ENCODE measurements around the gene LMNTD1.
"Not testable (repeated sequence)": the region's sequence is repeated elsewhere in the genome, so short reads cannot be mapped to it uniquely, and the experiment has no call there.

Gene LMNTD1, protein sequence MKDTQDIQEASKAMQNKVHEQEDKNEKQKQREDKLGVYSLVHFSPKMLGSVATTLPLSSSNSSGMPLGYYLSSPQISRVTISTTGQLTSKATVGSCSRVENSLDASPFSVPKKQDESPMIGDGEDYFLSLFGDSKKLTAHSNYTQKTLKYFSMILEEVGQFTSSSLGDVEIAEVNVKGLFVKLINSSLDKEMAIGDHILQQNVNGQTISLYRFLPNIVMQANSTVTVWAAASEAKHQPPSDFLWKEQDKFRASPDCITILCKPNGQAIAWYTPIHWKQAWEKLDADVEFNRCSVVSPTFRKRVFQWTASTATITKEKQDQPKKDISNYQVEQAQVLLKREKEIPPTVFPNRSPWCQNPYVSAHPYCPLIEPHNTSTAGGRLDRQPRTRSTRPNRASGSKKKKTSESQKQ

DNA sequence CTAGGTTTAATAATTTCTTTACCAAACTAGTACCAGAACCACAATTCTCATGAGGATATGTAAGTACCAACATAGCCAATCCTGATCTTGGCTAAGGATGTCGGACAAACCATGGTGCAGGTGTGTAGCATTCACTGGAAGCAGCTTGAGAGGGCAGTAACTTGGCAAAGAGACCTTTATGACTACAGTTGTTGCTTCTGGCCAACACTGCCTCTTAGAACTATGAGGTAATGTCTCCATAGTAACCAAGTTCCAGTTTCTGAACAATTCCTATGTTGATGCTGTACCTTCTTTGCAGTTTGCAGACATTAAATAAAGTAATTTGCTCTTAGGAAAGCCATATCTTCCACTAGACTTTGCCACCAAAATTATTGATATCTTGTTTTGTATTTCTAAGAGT lies at the start of gene LMNTD1:
Gene LMNTD1, minus strand, starts transcription at position 186 of the 400 bp plus-strand sequence. CDS start 324 bp downstream, outside the sequence.
- DNase-seq (ENCODE audit: extremely low read depth in 1 of 2, low read depth in 1 of 2), result no peak

DNA sequence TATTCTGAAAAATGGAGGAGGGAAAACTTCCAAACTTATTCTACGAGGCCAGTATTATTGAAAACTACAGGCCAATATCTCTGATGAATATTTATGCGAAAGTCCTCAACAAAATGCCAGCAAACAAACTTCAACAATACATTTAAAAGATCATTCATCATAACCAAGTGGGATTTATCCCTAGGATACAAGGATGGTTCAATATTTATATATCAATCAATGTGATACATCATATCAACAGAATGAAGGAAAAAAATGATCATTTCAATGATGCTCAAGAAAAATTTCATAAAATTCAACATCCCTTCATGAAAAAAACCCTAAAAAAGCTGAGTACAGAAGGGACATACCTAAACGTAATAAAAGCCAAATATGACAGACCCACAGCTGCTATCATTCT lies 45.9 kb upstream of the LMNTD1 start:
- no peak for DNase-seq (ENCODE audit: extremely low read depth in 1 of 2, low read depth in 1 of 2)

DNA sequence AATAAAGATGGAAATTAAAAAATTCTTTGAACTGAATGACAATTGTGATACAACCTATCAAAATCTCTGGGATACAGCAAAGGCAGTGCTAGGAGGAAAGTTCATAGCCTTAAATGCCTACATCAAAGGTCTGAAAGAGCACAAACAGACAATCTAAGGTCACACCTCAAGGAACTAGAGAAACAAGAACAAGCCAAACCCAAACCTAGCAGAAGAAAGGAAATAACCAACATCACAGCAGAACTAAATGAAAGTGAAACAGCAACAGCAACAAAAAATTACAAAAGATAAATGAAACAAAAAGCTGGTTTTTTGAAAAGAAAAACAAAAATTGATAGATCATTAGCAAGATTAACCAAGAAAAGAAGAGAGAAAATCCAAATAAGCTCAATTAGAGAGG lies 42.4 kb upstream of the LMNTD1 start:
- not testable (repeated sequence) for DNase-seq (ENCODE audit: extremely low read depth in 1 of 2, low read depth in 1 of 2)

DNA sequence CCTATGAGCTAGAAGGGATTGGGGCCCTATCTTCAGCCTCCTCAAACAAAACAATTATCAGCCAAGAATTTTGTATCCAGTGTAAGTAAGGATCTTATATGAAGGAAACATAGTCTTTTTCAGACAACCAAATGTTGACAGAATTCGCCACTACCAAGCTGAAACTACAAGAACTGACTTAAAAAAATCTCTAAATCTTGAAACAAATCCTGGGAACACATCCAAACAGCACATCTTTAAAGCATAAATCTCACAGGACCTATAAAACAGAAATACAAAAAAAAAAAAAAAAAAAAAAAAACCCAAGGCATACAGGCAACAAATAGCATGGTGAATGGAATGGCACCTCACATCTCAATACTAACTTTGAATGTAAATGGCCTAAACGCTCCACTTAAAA lies 41.3 kb upstream of the LMNTD1 start:
- no peak for DNase-seq (ENCODE audit: extremely low read depth in 1 of 2, low read depth in 1 of 2)

DNA sequence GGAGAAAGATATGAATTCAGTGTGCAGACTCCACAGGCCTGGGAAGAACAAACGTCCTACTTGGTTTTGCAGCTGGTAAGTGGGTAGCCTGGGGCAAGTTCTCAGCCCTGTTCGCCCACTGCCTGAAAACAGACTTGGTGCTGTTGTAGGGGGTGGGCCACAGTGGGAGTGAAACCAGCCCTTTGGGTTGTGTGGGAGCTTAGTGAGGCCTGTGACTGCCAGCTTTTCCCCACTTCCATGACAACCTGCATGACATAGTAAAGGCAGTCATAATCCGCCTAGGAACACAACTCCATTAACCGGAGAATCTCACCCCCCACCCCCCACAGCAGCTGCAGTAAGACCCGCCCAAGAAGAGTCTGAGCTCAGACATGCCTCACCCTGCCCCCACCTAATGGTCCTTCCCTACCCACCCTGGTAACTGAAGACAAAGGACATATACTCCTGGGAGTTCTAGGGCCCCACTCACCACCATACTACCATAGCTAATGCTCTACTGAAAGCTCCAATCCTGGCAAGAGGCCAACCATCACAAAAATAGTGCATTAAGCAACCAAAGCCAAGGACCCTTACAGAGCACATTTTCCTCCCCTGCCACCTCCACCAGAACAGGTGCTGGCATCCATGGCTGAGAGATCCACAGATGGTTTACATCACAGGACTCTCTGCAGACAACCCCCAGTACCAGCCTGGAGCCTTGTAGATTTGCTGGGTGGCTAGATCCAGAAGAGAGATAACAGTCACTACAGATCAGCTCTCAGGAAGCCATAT lies 39.8 kb upstream of the LMNTD1 start:
- no peak for DNase-seq (ENCODE audit: extremely low read depth in 1 of 2, low read depth in 1 of 2)

DNA sequence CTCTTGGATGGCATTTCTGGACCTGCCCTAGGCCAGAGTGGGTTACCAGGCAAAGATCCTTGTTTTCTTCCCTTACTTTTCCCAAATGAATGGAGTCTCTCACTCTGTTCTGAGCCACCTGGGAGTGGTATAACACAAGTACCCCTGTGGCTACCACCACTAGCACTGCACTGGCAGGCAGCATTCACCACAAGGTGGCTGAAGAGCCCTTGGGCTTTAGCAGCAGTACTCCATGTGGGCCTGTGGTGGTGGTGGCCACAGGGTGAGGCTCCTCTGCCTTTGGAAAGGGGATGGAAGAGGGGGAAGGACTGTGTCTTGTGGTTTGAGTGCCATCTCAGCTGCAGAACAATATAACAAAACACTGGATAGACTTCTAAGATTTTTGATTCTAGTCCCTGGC lies 38.1 kb upstream of the LMNTD1 start:
- DNase-seq (ENCODE audit: extremely low read depth in 1 of 2, low read depth in 1 of 2), result no peak

DNA sequence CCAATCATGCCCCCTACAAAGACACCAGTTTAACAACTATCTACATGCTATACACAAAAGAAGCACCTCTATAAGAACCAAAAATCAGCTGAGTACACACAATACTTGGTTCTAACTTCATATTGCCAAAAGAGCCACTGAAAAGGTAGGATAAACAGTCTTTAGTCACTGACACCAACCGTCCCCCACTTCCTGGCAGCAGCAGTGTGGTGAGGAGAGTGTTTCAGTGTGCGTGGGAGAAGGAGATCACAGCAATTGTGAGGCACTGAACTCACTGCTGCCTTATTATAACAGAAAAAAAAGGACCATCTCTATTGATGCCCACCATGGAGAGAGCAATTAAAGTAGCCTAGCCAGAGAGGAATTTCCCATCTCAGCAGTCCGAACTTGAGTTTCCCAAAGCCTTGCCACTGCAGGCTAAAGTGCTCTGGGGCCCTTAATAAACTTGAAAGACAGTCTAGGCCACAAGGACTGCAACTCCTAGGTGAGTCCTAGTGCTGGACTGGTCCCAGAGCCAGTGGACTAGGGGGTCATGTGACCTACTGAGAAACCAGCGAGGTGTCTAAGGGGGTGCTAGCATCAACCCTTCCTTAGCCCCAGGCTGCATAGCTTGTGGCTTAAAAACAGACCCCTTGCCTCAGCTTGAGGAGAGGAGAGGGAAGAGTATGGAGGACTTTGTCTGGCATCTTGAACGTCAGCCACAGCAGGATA lies 37.1 kb upstream of the LMNTD1 start:
- peak in 1 of 2 donors; percentile 38 for DNase-seq (ENCODE audit: extremely low read depth in 1 of 2, low read depth in 1 of 2)

DNA sequence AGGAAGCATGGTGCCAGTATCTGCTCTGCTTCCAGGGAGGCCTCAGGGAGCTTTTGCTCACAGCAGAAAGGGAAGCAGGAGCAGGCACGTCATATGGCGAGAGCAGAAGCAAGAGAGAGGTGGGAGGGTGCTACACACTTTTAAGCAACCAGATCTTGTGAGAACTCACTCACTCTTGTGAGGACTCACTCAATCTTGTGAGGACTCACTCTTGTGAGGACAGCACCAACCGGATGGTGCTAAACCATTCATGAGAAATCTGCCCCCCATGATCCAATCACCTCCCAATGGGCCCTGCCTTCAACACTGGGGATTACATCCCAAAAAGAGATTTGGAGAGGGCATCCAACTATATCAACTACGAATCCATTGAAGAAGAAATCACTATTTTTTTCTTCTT lies 34.3 kb upstream of the LMNTD1 start:
- no peak for DNase-seq (ENCODE audit: extremely low read depth in 1 of 2, low read depth in 1 of 2)

DNA sequence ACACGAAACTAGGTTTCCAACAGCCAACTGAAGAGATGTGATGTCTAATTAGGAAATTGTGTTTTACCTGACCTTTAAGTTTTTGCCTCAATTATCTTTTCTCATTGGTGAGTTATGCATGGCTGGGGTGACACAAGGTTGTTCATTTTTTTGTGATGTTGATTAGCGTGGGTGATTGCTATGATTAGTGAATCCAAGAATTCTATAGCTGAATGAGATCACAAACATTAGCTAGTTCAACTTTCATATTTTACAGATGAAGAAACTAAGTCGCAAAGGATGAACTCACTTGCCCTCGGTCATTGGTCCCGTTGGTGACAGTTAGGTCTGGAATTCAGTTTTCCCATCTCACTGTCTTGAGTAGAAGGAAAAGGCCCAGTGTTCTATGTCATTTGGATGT lies 32.6 kb upstream of the LMNTD1 start:
- no peak for DNase-seq (ENCODE audit: extremely low read depth in 1 of 2, low read depth in 1 of 2)

DNA sequence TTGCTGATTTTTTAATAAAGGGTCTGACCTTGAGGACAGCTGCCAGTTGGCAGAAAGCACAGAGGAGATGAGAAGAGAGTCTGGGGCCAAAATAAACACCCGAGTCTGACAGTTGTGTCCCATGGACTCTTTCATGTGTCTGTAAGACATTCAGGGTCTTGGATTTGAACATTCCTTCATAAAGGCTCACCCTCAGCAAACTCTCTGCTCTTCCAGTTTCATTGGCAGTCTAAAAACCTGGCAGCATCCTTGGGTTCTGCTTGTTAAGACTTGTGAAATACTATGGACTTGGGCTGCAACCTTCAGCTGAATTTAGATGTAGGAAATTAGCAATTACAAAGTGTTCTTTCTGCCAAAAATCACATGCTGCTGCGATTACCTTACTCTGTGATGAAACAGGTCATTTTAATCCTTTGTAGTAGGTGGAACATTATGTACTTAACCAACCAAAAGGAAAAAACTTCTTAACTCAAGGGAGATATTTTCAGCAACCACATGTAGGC lies 32.0 kb upstream of the LMNTD1 start:
- no peak for DNase-seq (ENCODE audit: extremely low read depth in 1 of 2, low read depth in 1 of 2)

DNA sequence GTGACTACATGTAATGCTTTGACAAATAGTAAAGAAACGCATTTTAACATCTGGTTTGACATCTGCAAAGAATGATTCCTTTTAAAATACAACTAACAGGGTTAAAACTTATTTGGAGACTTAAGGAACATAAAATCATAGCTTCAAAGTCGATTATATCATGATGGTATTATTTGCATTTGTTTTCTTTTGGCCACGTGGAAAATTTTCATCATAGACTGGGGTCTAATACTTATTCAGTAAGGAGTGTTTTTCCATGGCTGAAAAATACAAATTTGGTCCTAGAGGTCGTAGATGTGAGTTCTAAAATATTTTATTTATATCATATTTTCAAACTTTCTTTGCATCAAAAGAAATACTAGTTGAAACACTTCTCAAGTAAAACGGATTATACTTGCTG lies 31.5 kb upstream of the LMNTD1 start:
- DNase-seq (ENCODE audit: extremely low read depth in 1 of 2, low read depth in 1 of 2), result no peak

DNA sequence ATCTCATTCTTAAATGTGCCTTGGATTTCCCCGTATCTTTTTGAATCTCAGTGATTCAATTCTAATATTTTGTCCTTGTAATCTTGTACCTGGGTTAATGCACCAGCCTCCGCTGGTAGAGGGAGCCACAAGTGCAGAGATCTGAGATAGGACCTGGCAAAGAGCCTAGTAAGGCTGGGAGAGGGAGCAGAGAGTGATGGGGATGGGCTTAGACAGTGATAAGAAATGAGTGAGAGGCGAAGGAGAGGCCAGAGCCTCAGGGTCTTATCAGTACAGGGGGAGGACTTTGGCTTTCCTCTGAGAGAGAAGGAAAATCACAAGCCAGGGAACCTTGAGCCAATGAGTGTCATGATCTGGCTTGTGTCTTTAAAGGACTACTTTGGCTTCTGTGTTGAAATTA lies 30.5 kb upstream of the LMNTD1 start:
- no peak for DNase-seq (ENCODE audit: extremely low read depth in 1 of 2, low read depth in 1 of 2)

DNA sequence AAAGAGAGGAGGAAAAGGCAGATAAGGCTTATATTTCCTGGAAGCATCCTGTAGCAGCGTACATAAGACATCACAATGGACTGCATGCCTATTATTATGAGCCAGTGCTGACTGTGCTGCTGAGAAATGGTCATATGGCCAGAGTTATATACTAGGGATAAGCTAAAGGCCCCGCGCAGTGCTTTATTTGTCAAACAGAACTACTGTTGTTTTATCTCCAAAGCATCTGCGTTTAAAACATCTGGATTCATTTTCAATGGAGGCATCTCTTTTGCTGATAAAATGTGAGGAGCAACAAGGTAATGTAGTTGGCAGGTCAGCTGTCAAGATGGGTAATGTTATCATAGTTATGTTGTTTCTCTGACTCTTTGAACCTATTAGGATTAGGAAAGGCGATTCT lies 28.0 kb upstream of the LMNTD1 start:
- no peak for DNase-seq (ENCODE audit: extremely low read depth in 1 of 2, low read depth in 1 of 2)

DNA sequence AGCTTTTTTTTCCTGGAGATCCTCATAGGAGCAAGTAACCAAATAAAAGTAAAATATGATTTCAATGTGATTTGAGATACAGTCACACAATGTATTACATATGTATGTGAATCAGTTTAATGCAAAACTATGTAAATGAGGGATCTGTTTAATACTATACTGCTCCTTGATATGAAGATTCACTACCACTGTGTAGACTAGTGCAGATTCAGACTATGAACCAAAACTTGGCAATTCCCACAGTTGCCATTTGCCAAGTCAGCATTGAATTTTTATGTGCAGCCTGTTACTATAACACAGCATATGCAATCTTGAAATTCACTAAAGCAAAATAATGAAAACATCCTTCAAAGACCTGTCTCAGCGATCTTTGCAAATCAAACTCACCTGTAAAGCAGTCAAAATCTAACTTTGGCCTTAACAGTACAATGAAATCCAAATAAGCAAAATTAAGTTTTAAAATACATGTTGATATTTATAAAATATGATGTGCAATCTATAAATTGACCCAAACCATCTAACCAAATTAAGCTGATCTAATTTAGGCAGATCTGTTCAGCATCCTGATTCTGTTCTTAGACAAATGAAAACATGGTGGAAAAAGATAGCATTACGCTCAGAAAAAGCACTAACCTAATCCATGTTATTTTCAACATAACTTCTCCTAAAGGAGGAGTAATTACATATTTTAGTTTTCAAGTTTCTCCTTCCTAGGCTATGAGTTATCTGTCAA lies 25.5 kb upstream of the LMNTD1 start:
- no peak for DNase-seq (ENCODE audit: extremely low read depth in 1 of 2, low read depth in 1 of 2)

DNA sequence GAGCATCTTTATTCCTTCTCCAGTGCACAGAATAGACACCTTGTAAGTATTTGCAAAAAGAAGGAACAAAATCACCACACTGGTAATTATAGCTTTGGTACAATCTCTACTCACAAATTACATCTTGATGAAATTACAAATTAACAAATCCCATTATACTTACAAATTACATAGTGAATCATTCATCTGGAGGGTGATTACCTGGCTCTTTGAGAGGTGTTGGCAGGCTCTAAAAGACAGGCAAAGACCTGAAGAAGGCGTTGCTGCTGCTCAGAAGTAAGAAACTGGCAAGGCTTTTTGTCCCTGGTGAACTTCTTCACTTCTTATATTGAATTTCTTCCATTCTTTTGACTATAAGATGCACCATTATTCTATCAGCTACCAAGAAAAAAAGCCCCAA lies 21.7 kb upstream of the LMNTD1 start:
- DNase-seq (ENCODE audit: extremely low read depth in 1 of 2, low read depth in 1 of 2), result no peak

DNA sequence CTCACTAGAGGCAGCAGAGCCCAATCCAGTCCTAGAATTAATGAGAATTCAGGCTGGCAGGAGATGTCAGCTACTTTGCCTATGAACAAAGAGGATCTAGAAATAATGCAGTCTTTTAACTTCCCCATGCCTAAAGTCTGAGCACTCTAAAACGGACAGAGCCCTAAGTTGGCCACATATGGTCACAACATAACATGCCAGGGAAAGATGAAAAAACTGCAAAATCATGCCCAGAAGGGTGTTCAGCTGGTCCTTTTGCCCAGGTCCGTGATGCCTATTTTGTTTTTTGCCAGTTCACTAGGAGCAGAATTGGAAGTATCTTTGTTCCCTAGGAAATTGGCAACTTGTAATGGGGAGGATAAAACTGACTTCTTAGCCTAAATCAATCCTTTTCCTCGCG lies 20.3 kb upstream of the LMNTD1 start:
- no peak for DNase-seq (ENCODE audit: extremely low read depth in 1 of 2, low read depth in 1 of 2)

DNA sequence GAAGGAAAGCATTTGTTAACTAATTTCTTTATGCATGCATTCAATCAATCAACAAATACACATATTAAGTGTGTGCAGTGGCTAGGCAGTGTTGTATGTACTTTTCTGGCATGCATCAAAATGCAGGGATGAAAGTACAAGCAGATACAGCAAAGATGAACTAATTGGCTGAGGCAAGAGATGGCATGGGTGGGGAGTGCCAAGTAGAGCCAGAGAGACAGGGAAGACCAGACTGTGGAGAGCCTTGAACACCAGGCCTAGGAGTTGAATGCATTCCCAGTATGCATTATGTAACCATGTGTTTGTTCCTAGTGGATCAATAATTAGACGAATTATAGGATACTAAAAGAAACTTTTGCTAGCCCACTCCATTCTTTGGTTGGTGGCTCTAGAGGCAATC lies 17.3 kb upstream of the LMNTD1 start:
- no peak for DNase-seq (ENCODE audit: extremely low read depth in 1 of 2, low read depth in 1 of 2)

DNA sequence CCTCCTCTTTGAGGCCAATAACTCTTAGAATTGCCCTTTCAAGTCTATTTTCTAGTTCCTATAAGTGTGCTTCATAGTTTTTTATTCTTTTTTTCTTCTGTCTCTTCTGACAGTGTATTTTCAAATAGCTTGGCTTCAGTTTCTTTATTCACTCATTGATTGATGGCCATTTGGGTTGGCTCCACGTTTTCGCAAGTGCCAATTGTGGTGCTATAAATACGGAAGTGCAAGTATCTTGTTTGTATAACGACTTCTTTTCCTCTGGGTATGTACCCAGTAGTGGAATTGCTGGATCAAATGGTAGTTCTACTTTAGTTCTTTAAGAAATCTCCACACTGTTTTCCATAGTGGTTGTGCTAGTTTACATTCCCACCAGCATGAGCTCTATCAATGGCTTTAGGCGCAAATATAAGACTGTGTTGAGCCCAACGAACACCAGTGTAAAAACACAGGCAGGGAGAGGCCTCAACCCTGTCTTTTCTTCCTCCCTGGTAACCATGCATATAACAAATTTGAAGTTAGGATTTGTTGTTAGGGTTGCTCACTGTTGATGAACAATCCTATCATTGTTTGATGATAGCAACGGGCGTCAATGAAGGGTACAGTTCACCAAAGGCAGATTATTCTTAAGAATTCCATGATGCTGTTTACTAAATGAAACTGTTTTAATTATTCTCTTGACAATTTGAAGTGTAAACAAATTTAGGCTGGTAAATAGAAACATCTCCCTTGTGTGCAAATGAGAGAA lies 13.3 kb upstream of the LMNTD1 start:
- DNase-seq (ENCODE audit: extremely low read depth in 1 of 2, low read depth in 1 of 2), result no peak

DNA sequence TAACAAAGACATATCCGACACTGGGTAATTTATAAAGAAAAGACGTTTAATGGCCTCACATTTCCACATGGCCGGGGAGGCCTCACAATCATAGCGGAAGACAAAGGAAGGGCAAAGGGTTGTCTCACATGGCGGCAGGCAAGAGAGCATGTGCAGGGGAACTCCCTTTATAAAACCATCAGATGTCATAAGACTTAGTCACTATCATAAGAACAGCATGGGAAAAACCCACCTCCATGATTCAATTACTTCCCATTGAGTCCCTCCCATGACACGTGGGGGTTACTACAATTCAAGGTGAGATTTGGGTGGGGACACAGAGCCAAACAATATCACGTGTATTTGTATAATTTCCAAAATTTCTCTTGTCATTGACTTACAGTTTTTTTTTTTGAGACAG lies 5.5 kb upstream of the LMNTD1 start:
- no peak for DNase-seq (ENCODE audit: extremely low read depth in 1 of 2, low read depth in 1 of 2)

DNA sequence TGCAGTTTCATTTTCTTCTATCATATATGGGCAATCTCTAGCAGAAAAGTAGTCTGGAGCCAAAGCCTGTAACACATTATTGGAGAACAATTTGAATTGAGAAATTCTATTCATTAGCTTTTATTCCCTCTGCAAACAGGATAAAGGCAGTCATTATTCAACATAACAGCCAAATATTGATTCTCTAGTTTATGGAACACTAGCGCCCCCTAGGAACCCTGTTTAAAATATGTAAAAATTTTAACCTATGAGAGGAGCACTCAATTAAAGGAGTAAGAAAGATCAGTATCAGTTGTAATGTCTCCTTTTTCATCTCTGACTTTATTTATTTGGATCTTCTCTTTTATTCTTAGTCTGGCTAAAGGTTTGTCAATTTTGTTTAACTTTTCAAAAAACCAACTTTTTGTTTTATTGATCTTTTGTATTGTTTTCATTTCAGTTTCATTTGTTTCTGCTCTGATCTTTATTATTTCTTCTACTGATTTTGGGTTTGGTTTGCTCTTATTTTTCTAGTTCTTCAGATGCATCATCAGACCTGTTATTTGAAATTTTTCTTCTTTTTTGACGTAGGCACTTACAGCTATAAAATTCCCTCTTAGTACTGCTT lies 4.8 kb upstream of the LMNTD1 start:
- no peak for DNase-seq (ENCODE audit: extremely low read depth in 1 of 2, low read depth in 1 of 2)

All from stimulated activated CD8-positive, alpha-beta memory T cell treated with anti-CD3 and anti-CD28 coated beads, Interleukin-7, amount 100 ng/mL, for 48 hours (primary cell).